ENCODE data around the gene BBS9.

The BBS9 gene

DNA sequence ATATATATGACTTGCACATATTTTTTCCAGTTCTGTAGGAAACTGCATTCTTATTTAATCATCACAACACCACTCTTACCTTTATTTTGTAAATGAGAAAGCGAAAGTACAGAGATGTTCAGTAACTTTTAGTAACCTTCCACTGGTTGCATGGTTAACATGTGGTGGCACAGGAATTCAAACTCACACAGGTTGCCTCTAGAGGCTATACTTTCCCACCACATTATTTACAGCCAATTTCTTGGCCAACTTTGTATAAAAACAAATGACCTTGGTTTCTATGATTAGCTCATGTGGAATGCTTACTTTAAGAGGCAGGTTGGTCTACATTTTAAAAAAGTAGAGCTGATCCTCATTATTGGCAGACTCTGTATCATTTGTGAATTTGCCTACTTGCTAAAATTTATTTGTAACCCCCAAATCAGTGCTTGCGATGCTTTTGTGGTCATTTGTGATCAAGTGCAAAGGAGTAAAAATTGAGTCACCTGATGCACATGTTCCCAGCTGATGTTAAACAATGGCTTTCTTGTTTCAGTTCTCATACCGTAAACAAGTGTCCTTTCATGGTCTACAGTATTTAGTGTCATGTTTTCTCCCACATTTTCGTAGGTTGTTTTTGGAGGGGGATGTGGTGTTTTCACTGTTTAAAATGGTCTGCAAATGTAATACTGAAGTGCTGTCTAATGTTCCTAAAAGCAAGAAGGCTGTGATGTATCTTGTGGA lies 14.8 kb downstream of the BBS9 start:
- DNase-seq (ENCODE audit: extremely low read depth, low read depth): no peak
- TF ChIP-seq, protein P1, sequence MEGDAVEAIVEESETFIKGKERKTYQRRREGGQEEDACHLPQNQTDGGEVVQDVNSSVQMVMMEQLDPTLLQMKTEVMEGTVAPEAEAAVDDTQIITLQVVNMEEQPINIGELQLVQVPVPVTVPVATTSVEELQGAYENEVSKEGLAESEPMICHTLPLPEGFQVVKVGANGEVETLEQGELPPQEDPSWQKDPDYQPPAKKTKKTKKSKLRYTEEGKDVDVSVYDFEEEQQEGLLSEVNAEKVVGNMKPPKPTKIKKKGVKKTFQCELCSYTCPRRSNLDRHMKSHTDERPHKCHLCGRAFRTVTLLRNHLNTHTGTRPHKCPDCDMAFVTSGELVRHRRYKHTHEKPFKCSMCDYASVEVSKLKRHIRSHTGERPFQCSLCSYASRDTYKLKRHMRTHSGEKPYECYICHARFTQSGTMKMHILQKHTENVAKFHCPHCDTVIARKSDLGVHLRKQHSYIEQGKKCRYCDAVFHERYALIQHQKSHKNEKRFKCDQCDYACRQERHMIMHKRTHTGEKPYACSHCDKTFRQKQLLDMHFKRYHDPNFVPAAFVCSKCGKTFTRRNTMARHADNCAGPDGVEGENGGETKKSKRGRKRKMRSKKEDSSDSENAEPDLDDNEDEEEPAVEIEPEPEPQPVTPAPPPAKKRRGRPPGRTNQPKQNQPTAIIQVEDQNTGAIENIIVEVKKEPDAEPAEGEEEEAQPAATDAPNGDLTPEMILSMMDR (IDR thresholded peaks at IDR 0.05; ENCODE audit: low read depth, low read length, missing control alignments): no peak
- H3K4me3 ChIP-seq (replicated peaks; ENCODE audit: low read depth, low read length): no peak overlapping the region

DNA sequence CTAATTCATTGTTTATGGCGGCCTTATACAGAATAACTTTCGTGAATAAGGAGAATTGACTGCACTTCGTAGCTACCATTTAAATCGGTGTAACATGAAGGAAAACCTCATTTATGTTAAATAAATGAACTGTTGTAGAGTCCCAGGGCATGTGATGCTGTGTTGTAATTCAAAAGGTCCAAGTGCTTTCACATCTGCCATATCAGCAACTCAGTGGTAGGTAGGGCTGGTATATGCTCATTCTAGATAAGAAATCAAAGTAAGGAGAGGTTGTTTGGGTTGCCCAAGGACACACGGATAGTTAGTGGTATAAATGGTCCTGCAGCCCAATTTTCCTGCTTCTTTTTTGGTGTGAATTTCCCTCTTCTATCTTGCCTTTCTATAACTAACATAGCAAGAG lies 15.8 kb downstream of the BBS9 start:
- TF ChIP-seq, protein P1 (IDR thresholded peaks at IDR 0.05; ENCODE audit: low read depth, low read length, missing control alignments): no peak

DNA sequence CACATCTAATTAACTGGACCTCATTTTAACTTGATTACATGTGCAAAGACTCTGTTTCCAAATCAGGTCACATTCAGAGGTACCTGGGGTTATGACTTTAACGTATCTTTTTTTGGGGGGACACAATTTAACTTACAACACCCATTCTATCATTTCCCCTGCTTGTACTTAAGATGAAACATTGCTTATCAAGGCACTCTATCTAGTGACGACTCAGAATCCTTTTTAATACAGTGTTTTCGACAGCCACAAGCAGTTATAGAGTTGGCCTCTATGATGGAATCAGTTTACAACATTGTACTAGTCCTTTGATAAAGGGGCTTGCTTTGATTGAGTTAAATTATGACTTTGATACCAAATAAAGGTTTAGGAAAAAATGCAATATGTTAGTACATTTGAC lies 22.7 kb downstream of the BBS9 start:
- DNase-seq (ENCODE audit: extremely low read depth, low read depth): no peak
- H3K4me3 ChIP-seq (replicated peaks; ENCODE audit: low read depth, low read length): no peak overlapping the region
- TF ChIP-seq, protein P1 (IDR thresholded peaks at IDR 0.05; ENCODE audit: low read depth, low read length, missing control alignments): no peak

More for the DNA sequence above, 15.8 kb downstream of the BBS9 start:
- DNase-seq (ENCODE audit: extremely low read depth, low read depth): no peak
- no peak overlapping the region for H3K4me3 ChIP-seq (replicated peaks; ENCODE audit: low read depth, low read length)

DNA sequence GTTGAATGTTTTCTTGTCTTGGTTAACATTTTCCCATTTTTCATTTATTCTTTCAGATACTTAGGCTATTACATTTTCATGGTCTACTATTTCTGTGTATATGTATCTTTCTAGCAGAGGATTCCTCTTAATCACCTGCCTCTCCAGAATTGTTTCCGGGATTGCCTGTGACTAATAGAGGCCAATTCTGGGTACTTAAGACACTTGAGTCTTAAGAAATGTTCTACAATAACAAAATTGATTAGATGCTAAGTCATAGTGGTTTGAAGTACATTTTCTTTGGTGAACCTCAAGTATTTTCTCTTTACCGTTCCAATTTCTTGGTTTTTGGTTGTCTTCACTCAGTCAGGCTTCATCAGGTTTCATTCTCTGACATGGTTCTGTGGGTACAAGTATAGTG lies 26.4 kb downstream of the BBS9 start:
- no peak overlapping the region for H3K4me3 ChIP-seq (replicated peaks; ENCODE audit: low read depth, low read length)
- TF ChIP-seq, protein P1 (IDR thresholded peaks at IDR 0.05; ENCODE audit: low read depth, low read length, missing control alignments): no peak
- no peak for DNase-seq (ENCODE audit: extremely low read depth, low read depth)

DNA sequence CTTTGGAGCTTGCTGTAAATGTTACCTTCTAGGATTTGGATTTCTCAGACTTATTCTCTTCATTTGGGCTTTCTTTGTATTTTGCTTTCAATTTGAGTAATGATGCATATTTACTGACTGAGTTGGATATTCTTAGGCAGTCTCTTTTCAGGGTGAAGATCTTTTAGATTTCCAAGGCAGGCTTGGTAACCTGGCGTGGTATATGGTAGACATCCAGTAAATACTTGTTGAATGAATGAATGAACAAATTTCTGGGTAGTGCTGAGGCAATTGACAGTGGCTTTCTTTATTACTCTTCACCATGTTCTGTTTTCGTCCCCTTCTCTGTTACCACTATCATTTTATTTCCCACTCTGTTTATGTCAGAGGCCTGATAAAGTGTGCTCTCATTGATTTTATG lies 27.1 kb downstream of the BBS9 start:
- DNase-seq (ENCODE audit: extremely low read depth, low read depth): no peak
- no peak overlapping the region for H3K4me3 ChIP-seq (replicated peaks; ENCODE audit: low read depth, low read length)
- TF ChIP-seq, protein P1 (IDR thresholded peaks at IDR 0.05; ENCODE audit: low read depth, low read length, missing control alignments): no peak

DNA sequence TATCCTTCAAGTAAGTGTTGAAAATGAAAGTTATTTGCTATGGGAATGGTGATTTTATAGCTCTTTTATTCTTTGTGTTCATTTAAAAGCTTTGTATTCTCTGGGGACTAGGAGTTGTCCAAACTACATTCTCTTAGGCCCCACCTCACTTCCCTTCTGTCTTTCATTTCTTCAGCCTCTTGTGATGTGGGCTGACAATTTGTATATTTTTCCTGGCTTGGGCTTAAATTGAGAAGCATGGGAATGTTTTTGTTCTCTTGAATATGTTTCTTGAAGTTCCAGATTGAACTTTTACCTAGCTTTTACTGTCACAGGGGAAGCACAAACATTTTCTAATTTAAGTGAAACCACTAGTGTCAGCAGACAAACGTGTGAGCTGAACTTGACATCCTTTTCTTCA lies 27.9 kb downstream of the BBS9 start:
- H3K4me3 ChIP-seq (replicated peaks; ENCODE audit: low read depth, low read length): no peak overlapping the region
- no peak for DNase-seq (ENCODE audit: extremely low read depth, low read depth)
- TF ChIP-seq, protein P1 (IDR thresholded peaks at IDR 0.05; ENCODE audit: low read depth, low read length, missing control alignments): no peak

DNA sequence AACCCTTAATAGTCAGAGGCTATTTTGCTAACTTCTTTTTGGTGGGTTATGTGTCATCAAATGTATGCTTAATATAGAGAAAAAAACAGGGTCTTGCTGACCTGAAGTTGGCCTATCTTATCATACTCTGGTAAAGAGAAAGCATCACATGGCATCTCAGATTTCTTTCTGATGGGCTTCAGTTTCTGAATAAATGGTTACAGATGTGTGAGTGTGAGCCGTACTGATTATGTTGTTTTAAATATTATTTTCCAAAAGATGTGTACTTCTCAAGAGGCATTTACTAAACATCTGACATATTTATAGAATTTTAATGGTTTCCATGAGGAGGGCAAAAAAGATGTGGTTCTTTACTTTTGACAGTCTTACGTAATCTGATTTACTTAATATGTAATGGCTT lies 28.4 kb downstream of the BBS9 start:
- no peak for DNase-seq (ENCODE audit: extremely low read depth, low read depth)
- TF ChIP-seq, protein P1 (IDR thresholded peaks at IDR 0.05; ENCODE audit: low read depth, low read length, missing control alignments): no peak
- H3K4me3 ChIP-seq (replicated peaks; ENCODE audit: low read depth, low read length): no peak overlapping the region

Data from HFF-Myc (cell line).